GM19328 (cell line): ENCODE results near the gene NSFL1C.

Experiments
- ATAC-seq: cut with Tn5 transposase; IDR thresholded peaks from one replicate; pipeline ENCODE4 v1.9.1; 2021; ENCODE audit warnings: mild to moderate bottlenecking, moderate library complexity; ENCODE audit not compliant: unreplicated experiment

Gene NSFL1C

DNA sequence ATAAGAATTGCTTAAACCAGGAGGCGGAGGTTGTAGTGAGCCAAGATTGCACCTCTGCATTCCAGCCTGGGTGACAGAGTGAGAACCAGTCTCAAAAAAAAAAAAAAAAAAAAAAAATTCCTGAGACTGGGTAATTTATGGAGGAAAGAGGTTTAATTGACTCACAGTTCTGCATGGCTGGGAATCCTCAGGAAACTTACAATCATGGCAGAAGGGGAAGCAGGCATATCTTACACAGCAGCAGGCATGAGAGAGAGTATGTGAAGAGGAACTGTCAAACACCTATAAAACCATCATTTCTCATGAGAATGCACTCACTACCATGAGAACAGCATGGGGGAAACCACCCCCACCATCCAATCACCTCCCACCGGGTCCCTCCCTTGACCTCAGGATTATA, 72.0 kb downstream of the NSFL1C start:
- ATAC-seq = no peak

DNA sequence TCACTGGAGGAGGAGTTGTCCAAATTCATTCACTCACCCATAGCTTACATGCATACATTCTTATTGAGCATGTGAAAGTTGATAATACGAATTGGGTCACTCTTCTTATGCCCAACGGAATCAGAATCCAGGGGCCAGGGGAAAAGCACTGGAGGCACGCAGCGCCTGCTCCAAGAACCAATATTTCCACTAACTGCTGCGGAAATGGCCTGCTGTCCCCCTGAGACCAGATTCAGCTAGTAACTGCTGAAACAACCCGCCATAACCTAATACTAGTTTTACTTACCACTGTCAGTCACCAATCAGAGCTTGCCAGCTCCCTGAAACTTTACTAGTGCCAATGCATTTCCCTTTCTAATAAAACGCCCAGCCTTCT, 73.2 kb downstream of the NSFL1C start:
- no peak for ATAC-seq

DNA sequence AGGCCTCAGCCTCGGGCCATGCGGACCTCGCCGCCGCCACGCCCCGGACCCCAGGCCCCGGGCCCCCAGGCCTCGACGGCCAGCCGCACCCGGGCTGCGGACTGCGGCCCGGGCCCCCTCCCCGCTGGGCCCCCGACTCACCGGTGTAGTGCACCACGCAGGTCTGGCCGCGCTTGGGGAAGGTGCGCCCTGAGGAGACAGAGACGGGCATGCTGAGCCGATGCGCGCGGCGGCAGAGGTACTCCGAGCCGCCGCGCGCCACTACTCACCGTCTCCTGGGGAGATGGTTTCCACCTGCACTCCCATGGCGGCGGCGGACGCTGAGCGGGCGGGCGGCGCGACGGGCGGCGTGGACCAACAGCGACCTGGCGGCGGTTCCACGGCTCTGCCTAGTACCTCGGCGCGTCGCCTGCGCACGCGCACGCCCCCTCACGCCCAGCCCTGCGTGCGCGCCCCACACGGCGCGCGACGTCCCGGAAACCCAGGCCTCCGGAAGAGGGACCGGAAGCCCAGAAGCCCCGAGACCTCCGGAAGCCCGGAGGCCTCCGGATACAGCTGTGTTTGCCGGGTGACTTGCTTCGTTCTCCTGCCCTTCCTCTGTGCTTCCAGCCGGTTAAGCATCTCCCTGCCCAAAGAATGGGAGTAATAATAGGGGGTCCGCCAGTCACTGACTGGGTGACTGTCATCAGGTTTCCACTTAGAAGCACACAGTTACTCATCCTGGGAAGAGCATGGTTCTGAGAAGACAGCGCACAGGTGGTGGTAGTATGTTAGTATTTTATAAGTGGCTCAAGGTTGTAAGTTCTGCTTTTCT, 73.7 kb downstream of the NSFL1C start, which contains the start of gene FKBP1A:
Gene FKBP1A (minus strand): TSS at position 362 of the 814 bp plus-strand sequence. CDS start 56 bp downstream, at position 306.
- ATAC-seq = peak; percentile 86

DNA sequence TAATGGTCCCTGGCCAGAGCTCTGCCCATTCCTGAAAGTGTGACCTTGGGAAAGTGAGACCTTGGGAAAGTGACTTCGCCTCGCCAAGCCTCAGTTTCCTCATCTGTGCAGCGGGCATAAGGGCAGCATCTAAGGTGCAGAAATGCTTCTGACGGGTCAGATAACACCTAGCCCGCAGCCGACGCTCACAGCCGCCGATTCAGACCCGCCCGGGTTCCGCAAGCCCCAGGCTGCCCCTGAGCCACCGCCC, 74.3 kb downstream of the NSFL1C start:
- no peak for ATAC-seq
